ENCODE measurements around the gene MARCHF7.
"Not testable (repeated sequence)": the region's sequence is repeated elsewhere in the genome, so short reads cannot be mapped to it uniquely, and the experiment has no call there.

DNA sequence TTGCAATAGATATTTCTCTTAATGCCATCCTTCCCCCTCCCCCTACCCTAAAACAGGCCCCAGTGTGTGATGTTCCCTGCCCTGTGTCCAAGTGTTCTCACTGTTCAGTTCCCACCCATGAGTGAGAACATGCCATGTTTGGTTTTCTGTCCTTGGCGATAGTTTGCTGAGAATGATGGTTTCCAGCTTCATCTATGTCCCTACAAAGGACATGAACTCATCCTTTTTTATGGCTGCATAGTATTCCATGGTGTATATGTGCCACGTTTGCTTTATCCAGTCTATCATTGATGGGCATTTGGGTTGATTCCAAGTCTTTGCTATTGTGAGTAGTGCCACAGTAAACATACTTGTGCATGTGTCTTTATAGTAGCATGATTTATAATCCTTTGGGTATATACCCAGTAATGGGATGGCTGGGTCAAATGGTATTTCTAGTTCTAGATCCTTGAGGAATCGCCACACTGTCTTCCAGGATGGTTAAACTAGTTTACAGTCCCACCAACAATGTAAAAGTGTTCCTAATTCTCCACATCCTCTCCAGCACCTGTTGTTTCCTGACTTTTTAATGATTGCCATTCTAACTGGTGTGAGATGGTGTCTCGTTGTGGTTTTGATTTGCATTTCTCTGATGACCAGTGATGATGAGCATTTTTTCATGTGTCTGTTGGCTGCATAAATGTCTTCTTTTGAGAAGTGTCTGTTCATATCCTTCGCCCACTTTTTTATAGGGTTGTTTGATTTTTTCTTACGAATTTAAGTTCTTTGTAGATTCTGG lies 12.7 kb downstream of the MARCHF7 start:
- TF ChIP-seq, protein P1, sequence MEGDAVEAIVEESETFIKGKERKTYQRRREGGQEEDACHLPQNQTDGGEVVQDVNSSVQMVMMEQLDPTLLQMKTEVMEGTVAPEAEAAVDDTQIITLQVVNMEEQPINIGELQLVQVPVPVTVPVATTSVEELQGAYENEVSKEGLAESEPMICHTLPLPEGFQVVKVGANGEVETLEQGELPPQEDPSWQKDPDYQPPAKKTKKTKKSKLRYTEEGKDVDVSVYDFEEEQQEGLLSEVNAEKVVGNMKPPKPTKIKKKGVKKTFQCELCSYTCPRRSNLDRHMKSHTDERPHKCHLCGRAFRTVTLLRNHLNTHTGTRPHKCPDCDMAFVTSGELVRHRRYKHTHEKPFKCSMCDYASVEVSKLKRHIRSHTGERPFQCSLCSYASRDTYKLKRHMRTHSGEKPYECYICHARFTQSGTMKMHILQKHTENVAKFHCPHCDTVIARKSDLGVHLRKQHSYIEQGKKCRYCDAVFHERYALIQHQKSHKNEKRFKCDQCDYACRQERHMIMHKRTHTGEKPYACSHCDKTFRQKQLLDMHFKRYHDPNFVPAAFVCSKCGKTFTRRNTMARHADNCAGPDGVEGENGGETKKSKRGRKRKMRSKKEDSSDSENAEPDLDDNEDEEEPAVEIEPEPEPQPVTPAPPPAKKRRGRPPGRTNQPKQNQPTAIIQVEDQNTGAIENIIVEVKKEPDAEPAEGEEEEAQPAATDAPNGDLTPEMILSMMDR (IDR thresholded peaks at IDR 0.05; ENCODE audit: low read depth, low read length), result not testable (repeated sequence)
- not testable (repeated sequence) for TF ChIP-seq EZH2phosphoT487 (IDR thresholded peaks at IDR 0.05; ENCODE audit: low read depth)

Measured in OCI-LY3 (cell line).